Neural progenitor cell (in vitro differentiated cells): ENCODE measurements around the gene MAB21L1.

ENCODE experiments used
- EZH2phosphoT487 ChIP-seq: fragments of 200-600 bp; sonication (generic); IDR thresholded peaks from 2 replicates; pipeline ENCODE4 v1.6.1; 2017; ENCODE audit warnings: antibody characterized with exemption
- TF ChIP-seq, protein P1 (sequence below): fragments of 200-600 bp; sonication (generic); IDR thresholded peaks from 2 replicates; pipeline ENCODE4 v1.5.1; 2017; ENCODE audit warnings: antibody characterized with exemption, mild to moderate bottlenecking

DNA sequence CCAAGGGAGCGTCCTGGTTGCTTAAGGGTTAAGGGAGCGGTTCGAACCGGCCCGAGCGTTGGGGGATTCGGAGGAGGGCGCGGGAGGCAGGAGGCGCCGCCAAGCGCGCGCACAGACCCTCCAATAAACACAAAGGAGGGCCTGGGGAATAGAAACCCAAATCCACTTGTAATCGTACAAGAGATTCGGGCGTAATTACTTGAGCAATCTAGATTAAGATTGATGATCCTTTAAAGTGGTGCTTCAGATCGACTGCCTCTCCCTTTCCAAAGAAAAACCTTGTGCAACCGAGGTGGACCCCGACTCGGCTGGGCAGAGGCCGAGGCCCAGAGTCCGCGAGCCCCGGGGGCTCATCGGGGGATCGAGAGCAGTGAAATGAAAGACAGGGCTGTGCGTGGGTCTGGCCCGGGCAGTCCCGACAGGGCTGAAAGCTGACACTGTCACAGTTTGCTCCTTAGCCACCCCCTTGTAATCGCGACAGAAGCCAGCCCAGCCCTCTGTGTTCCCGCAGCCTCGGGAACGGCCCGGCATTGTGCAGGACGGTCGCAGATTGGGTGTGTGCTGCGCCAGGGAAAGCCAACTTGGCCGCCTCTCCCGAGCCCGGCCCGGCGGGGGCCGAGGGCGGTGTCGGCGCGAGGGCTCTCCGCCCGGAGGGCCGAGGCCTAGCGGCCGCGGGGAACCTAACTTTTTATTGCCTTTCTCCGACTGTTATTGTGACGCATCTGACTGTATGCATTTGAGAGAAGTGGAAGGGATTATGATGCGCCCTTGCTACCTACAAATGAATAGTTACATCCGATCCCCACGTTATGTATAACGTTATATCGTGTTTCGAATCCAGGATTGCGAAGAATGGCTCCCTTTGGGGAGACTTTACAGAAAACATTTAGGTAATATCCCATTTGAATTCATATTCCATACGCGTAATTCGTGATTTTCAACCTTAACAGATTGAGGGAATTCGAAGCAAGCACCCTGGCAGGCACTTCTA, 5.5 kb downstream of the MAB21L1 start:
- TF ChIP-seq, protein P1, sequence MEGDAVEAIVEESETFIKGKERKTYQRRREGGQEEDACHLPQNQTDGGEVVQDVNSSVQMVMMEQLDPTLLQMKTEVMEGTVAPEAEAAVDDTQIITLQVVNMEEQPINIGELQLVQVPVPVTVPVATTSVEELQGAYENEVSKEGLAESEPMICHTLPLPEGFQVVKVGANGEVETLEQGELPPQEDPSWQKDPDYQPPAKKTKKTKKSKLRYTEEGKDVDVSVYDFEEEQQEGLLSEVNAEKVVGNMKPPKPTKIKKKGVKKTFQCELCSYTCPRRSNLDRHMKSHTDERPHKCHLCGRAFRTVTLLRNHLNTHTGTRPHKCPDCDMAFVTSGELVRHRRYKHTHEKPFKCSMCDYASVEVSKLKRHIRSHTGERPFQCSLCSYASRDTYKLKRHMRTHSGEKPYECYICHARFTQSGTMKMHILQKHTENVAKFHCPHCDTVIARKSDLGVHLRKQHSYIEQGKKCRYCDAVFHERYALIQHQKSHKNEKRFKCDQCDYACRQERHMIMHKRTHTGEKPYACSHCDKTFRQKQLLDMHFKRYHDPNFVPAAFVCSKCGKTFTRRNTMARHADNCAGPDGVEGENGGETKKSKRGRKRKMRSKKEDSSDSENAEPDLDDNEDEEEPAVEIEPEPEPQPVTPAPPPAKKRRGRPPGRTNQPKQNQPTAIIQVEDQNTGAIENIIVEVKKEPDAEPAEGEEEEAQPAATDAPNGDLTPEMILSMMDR: no peak
- peak; percentile 57 for TF ChIP-seq EZH2phosphoT487
